Parathyroid adenoma (tissue), 2 donors: ENCODE measurements around the gene PIGZ.

Experiments used
- H2AFZ ChIP-seq: fragments of 300-600 bp; sonication (generic); one replicate; pipeline ENCODE4 v1.7.0; 2017; ENCODE audit warnings: antibody characterized with exemption, mild to moderate bottlenecking
- H3K27ac ChIP-seq: fragments of 300-600 bp; sonication (generic); one replicate; pipeline ENCODE4 v1.7.0; 2017
- H3K27me3 ChIP-seq: fragments of 300-600 bp; sonication (generic); one replicate; pipeline ENCODE4 v1.7.0; 2017; ENCODE audit warnings: low read length; ENCODE audit not compliant: control insufficient read depth, insufficient read depth
- H3K36me3 ChIP-seq: fragments of 300-600 bp; sonication (generic); one replicate; pipeline ENCODE4 v1.7.0; 2017; ENCODE audit warnings: low read length; ENCODE audit not compliant: control insufficient read depth, insufficient read depth
- H3K4me1 ChIP-seq: fragments of 300-600 bp; sonication (generic); one replicate; pipeline ENCODE4 v1.7.0; 2017; ENCODE audit warnings: control low read depth
- H3K4me2 ChIP-seq: fragments of 300-600 bp; sonication (generic); one replicate; pipeline ENCODE4 v1.7.0; 2017; ENCODE audit warnings: low read length
- H3K4me3 ChIP-seq: fragments of 300-600 bp; sonication (generic); one replicate; pipeline ENCODE4 v1.7.0; 2017; ENCODE audit warnings: low read depth, low read length
- H3K79me2 ChIP-seq: fragments of 300-600 bp; sonication (generic); one replicate; pipeline ENCODE4 v1.7.0; 2017; ENCODE audit warnings: control low read depth
- H3K9ac ChIP-seq: fragments of 300-600 bp; sonication (generic); one replicate; pipeline ENCODE4 v1.7.0; 2017; ENCODE audit warnings: mild to moderate bottlenecking
- H3K9me3 ChIP-seq: fragments of 300-600 bp; sonication (generic); one replicate; pipeline ENCODE4 v1.7.0; 2017; ENCODE audit warnings: low read length; ENCODE audit not compliant: control insufficient read depth
- CTCF ChIP-seq: fragments of 300-600 bp; sonication (generic); IDR thresholded peaks from one replicate; pipeline ENCODE4 v1.7.0; 2017; ENCODE audit warnings: antibody characterized with exemption, mild to moderate bottlenecking
- donor health status: primary hyperparathyroidism.

PIGZ gene

GRCh38 chr3:197010556-197011351, 42.1 kb upstream of the PIGZ start:
- H3K4me1 ChIP-seq, result no peaks in the 10 kb centered on the region
- H3K79me2 ChIP-seq, result no peaks in the 10 kb centered on the region
- no peak overlapping the region for H3K4me2 ChIP-seq
- no peaks in the 10 kb centered on the region for H3K27me3 ChIP-seq
- H3K9me3 ChIP-seq, result no peaks in the 10 kb centered on the region
- H3K9ac ChIP-seq, result no peak overlapping the region
- H3K36me3 ChIP-seq, result no peaks in the 10 kb centered on the region
- no peak overlapping the region for H3K27ac ChIP-seq
- no peak for TF ChIP-seq CTCF
- H2AFZ ChIP-seq, result no peak overlapping the region
- H3K4me3 ChIP-seq, result no peak overlapping the region

DNA sequence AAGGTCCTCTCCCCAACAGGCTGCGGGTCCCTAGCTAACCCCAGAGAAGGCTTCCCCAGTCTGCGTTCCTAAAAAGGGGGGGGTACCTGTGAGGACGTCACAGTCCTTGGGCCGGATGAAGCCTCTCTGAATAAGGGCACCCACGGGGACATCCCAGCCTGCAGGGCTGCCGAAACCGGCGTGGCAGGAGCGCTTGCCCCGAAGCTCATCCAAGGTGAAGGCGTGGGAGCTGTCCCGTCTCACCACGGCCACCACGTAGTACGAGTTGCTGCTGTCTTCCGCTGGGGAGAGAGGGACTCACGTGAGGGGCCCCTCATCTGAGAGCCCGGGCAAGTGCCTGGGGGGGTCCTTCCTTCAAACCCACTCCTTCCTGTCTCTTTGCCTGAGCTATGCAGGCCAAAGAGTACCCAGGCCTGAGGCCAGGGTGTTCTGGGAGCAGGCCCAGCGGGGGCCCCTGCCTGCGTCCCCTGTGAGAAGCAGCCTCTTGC, 40.9 kb upstream of the PIGZ start:
- Histone ChIP-seq H3K9me3 (no peaks in the 10 kb centered on the region), H3K4me2 (no peak overlapping the region), H3K79me2 (no peaks in the 10 kb centered on the region), H3K4me1 (no peaks in the 10 kb centered on the region), H2AFZ (no peak overlapping the region), H3K27me3 (no peaks in the 10 kb centered on the region), H3K9ac (no peak overlapping the region), H3K4me3 (no peak overlapping the region), H3K27ac (no peak overlapping the region), H3K36me3 (no peaks in the 10 kb centered on the region)
- TF ChIP-seq CTCF, result no peak

- no peaks in the 10 kb centered on the region for H3K79me2 ChIP-seq
- no peak overlapping the region for H3K27ac ChIP-seq
- TF ChIP-seq CTCF, result no peak
- H2AFZ ChIP-seq, result no peak overlapping the region
- no peaks in the 10 kb centered on the region for H3K36me3 ChIP-seq
- peaks cover 6% of the 10 kb centered on the region for H3K4me1 ChIP-seq
- no peaks in the 10 kb centered on the region for H3K27me3 ChIP-seq
- no peak overlapping the region for H3K9ac ChIP-seq
- no peak overlapping the region for H3K4me3 ChIP-seq
- no peaks in the 10 kb centered on the region for H3K9me3 ChIP-seq
- H3K4me2 ChIP-seq, result no peak overlapping the region
Measured at GRCh38 chr3:197008436-197009209, 40.0 kb upstream of the PIGZ start.

DNA sequence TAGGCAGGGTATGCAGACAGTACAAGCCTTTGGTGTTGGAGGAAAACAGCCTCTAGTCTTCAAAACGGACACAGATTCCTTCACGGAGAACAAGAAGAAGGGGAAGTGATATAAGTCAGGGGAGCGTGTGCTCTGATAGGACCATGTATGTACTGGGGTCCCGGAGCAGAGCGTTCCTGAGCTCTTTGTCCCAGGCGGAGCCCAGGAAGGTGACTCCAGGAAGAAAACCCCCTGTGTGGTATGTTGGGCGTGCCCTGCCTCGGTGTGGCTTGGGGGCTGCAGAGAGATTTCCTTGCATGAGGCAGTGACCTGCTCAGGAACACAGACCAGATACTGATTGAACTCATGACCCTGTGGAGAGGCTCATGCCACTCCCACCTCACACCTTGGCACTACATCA, 39.3 kb upstream of the PIGZ start:
- H3K36me3 ChIP-seq, result no peaks in the 10 kb centered on the region
- H3K27ac ChIP-seq, result no peak overlapping the region
- H3K9ac ChIP-seq, result no peak overlapping the region
- no peaks in the 10 kb centered on the region for H3K79me2 ChIP-seq
- no peaks in the 10 kb centered on the region for H3K9me3 ChIP-seq
- H3K4me1 ChIP-seq, result peaks cover 6% of the 10 kb centered on the region
- H3K4me3 ChIP-seq, result no peak overlapping the region
- no peak overlapping the region for H2AFZ ChIP-seq
- no peak for TF ChIP-seq CTCF
- no peaks in the 10 kb centered on the region for H3K27me3 ChIP-seq
- H3K4me2 ChIP-seq, result no peak overlapping the region
